Medulla oblongata (tissue), 1 donor: ENCODE data around the gene ZNF407.

ENCODE experiments used
- DNase-seq: peaks from one replicate; pipeline ENCODE4 v3.0.0-alpha.2; 2015; ENCODE audit errors: extremely low spot score

Gene ZNF407

GRCh38 chr18:74625157-74625556, 27.5 kb downstream of the ZNF407 start:
- no peak for DNase-seq

GRCh38 chr18:74626049-74626874, 28.6 kb downstream of the ZNF407 start:
- no peak for DNase-seq

- DNase-seq: no peak
These were observed 33.1 kb downstream of the ZNF407 start for GRCh38 chr18:74630804-74631203.

GRCh38 chr18:74631212-74631611, 33.5 kb downstream of the ZNF407 start:
- no peak for DNase-seq

GRCh38 chr18:74631623-74632350, 34.1 kb downstream of the ZNF407 start:
- DNase-seq: no peak

- no peak for DNase-seq
These were observed 34.6 kb downstream of the ZNF407 start for GRCh38 chr18:74632351-74632679.

GRCh38 chr18:74632856-74633255, 35.2 kb downstream of the ZNF407 start:
- DNase-seq: no peak

GRCh38 chr18:74633652-74634352, 36.1 kb downstream of the ZNF407 start:
- no peak for DNase-seq

- no peak for DNase-seq
These were observed 37.7 kb downstream of the ZNF407 start for GRCh38 chr18:74635224-74635975.

- no peak for DNase-seq
These were observed 39.4 kb downstream of the ZNF407 start for GRCh38 chr18:74637070-74637469.

GRCh38 chr18:74638210-74638609, 40.5 kb downstream of the ZNF407 start:
- DNase-seq: no peak

- DNase-seq: no peak
These were observed 47.0 kb downstream of the ZNF407 start for GRCh38 chr18:74644713-74645112.

GRCh38 chr18:74645679-74646078, 48.0 kb downstream of the ZNF407 start:
- no peak for DNase-seq

GRCh38 chr18:74651327-74652128, 53.9 kb downstream of the ZNF407 start:
- no peak for DNase-seq

GRCh38 chr18:74652392-74652988, 54.8 kb downstream of the ZNF407 start:
- peak; percentile 67 for DNase-seq

GRCh38 chr18:74654638-74655037, 57.0 kb downstream of the ZNF407 start:
- no peak for DNase-seq

GRCh38 chr18:74661008-74661407, 63.3 kb downstream of the ZNF407 start:
- DNase-seq: no peak

- no peak for DNase-seq
These were observed 64.0 kb downstream of the ZNF407 start for GRCh38 chr18:74661691-74662090.

- DNase-seq: no peak
These were observed 65.0 kb downstream of the ZNF407 start for GRCh38 chr18:74662622-74663021.

GRCh38 chr18:74665346-74665745, 67.7 kb downstream of the ZNF407 start:
- no peak for DNase-seq

- no peak for DNase-seq
These were observed 68.2 kb downstream of the ZNF407 start for GRCh38 chr18:74665905-74666304.
